ENCODE measurements around the gene DIP2C. TPM values are rescaled to one million over a fixed set of nuclear protein-coding genes. Genes with fewer than 3 reads are reported as not detected.

Gene DIP2C
- total RNA-seq, 1 donor from 2014 or later, result 18.4 TPM

- Histone ChIP-seq H3K9me3 (no peaks in the 10 kb centered on the region), H3K27ac (no peak overlapping the region), H3K4me3 (no peak overlapping the region), H3K27me3 (no peaks in the 10 kb centered on the region), H3K36me3 (no peaks in the 10 kb centered on the region), H3K4me1 (peaks cover 23% of the 10 kb centered on the region)
- DNase-seq (ENCODE audit: extremely low spot score in 2 of 2), result no peak
- intact Hi-C loops (cut with DNase I), result loop anchor here (10.0 kb wide), 1 partner anchor 280 kb away; no protein-coding TSS in a partner anchor
- TF ChIP-seq CTCF (IDR thresholded peaks at IDR 0.05), result no peak
- TF ChIP-seq POLR2AphosphoS5 (IDR thresholded peaks at IDR 0.05; ENCODE audit: insufficient read depth in 1 of 2, low read depth in 1 of 2), result no peak
- TF ChIP-seq POLR2A (IDR thresholded peaks at IDR 0.05), result no peak
These were observed 184.7 kb downstream of the DIP2C start for GRCh38 chr10:504806-505205.

GRCh38 chr10:504121-504611, 185.3 kb downstream of the DIP2C start:
- H3K9me3 ChIP-seq, result no peaks in the 10 kb centered on the region
- H3K4me1 ChIP-seq, result peaks cover 24% of the 10 kb centered on the region
- no peak for DNase-seq (ENCODE audit: extremely low spot score in 2 of 2)
- TF ChIP-seq POLR2AphosphoS5 (IDR thresholded peaks at IDR 0.05; ENCODE audit: insufficient read depth in 1 of 2, low read depth in 1 of 2) (no peak), CTCF (IDR thresholded peaks at IDR 0.05) (no peak), POLR2A (IDR thresholded peaks at IDR 0.05) (no peak)
- no peaks in the 10 kb centered on the region for H3K36me3 ChIP-seq
- H3K27ac ChIP-seq, result no peak overlapping the region
- no peak overlapping the region for H3K4me3 ChIP-seq
- intact Hi-C loops (cut with DNase I), result loop anchor here (10.0 kb wide), 1 partner anchor 281 kb away; no protein-coding TSS in a partner anchor
- H3K27me3 ChIP-seq, result no peaks in the 10 kb centered on the region

GRCh38 chr10:501596-501995, 187.9 kb downstream of the DIP2C start:
- Histone ChIP-seq H3K36me3 (no peaks in the 10 kb centered on the region), H3K4me3 (no peak overlapping the region), H3K9me3 (no peaks in the 10 kb centered on the region), H3K27me3 (no peaks in the 10 kb centered on the region), H3K4me1 (peaks cover 24% of the 10 kb centered on the region), H3K27ac (no peak overlapping the region)
- TF ChIP-seq POLR2A (IDR thresholded peaks at IDR 0.05) (no peak), CTCF (IDR thresholded peaks at IDR 0.05) (no peak), POLR2AphosphoS5 (IDR thresholded peaks at IDR 0.05; ENCODE audit: insufficient read depth in 1 of 2, low read depth in 1 of 2) (no peak)
- intact Hi-C loops (cut with DNase I), result loop anchor here (10.0 kb wide), 1 partner anchor 283 kb away; no protein-coding TSS in a partner anchor
- no peak for DNase-seq (ENCODE audit: extremely low spot score in 2 of 2)

GRCh38 chr10:500876-501275, 188.6 kb downstream of the DIP2C start:
- Histone ChIP-seq H3K27me3 (no peaks in the 10 kb centered on the region), H3K4me3 (no peak overlapping the region), H3K4me1 (peaks cover 24% of the 10 kb centered on the region), H3K9me3 (no peaks in the 10 kb centered on the region), H3K27ac (no peak overlapping the region), H3K36me3 (no peaks in the 10 kb centered on the region)
- intact Hi-C loops (cut with DNase I), result loop anchor here (10.0 kb wide), 1 partner anchor 284 kb away; no protein-coding TSS in a partner anchor
- no peak for DNase-seq (ENCODE audit: extremely low spot score in 2 of 2)
- TF ChIP-seq POLR2A (IDR thresholded peaks at IDR 0.05) (no peak), CTCF (IDR thresholded peaks at IDR 0.05) (no peak), POLR2AphosphoS5 (IDR thresholded peaks at IDR 0.05; ENCODE audit: insufficient read depth in 1 of 2, low read depth in 1 of 2) (no peak)

- TF ChIP-seq POLR2AphosphoS5 (IDR thresholded peaks at IDR 0.05; ENCODE audit: insufficient read depth in 1 of 2, low read depth in 1 of 2) (no peak), POLR2A (IDR thresholded peaks at IDR 0.05) (no peak), CTCF (IDR thresholded peaks at IDR 0.05) (no peak)
- no peaks in the 10 kb centered on the region for H3K27me3 ChIP-seq
- H3K9me3 ChIP-seq, result no peaks in the 10 kb centered on the region
- no peak for DNase-seq (ENCODE audit: extremely low spot score in 2 of 2)
- H3K36me3 ChIP-seq, result no peaks in the 10 kb centered on the region
- H3K4me1 ChIP-seq, result peaks cover 24% of the 10 kb centered on the region
- no peak overlapping the region for H3K27ac ChIP-seq
- H3K4me3 ChIP-seq, result no peak overlapping the region
- intact Hi-C loops (cut with DNase I), result loop anchor here (10.0 kb wide), 1 partner anchor 285 kb away; no protein-coding TSS in a partner anchor
These were observed 189.5 kb downstream of the DIP2C start for GRCh38 chr10:499991-500390.
